A673 (cell line): ENCODE measurements around the gene MAP7D3. TPM values are rescaled to one million over a fixed set of nuclear protein-coding genes. Genes with fewer than 3 reads are reported as not detected.

Experiments used
- BruUV-seq: library from RNA; stranded (reverse); fragments of 400-500 nt; replicated peaks from 2 replicates; lab custom pipeline; 2021; lab: Mats Ljungman, UMichigan
- CTCF ChIA-PET: fragments of 300-600 bp; sonication (Branson Sonifier 250); formaldehyde crosslinking; loops from one replicate; lab custom pipeline; 2022; ENCODE audit warnings: antibody characterized with exemption; lab: Charles Lee
- POLR2A ChIA-PET: fragments of 300-600 bp; sonication (Branson Sonifier 250); formaldehyde crosslinking; loops from one replicate; lab custom pipeline; 2022; ENCODE audit warnings: antibody characterized with exemption; ENCODE audit not compliant: low non-redundant PET; lab: Charles Lee
- DNase-seq: peaks from one replicate; pipeline ENCODE4 v3.0.0-alpha.2; 2015; ENCODE audit warnings: low spot score
- H3K27ac ChIP-seq: fragments of 200-600 bp; sonication (generic); 2 replicates; pipeline ENCODE4 v1.5.1; 2016; ENCODE audit warnings: mixed run types, low read depth, mild to moderate bottlenecking, mixed read lengths, antibody characterized with exemption, low read length; ENCODE audit not compliant: poor library complexity, severe bottlenecking
- H3K27me3 ChIP-seq: fragments of 200-600 bp; sonication (generic); replicated peaks from 2 replicates; pipeline ENCODE4 v1.6.1; 2017; ENCODE audit warnings: mixed run types, low read depth, mild to moderate bottlenecking, mixed read lengths, antibody characterized with exemption, low read length; ENCODE audit not compliant: insufficient read depth, poor library complexity
- H3K36me3 ChIP-seq: fragments of 200-600 bp; sonication (generic); 2 replicates; pipeline ENCODE4 v1.6.1; 2016; ENCODE audit warnings: mixed run types, mild to moderate bottlenecking, mixed read lengths, antibody characterized with exemption, low read length; ENCODE audit not compliant: insufficient read depth, poor library complexity, severe bottlenecking
- H3K4me1 ChIP-seq: fragments of 200-600 bp; sonication (generic); 2 replicates; pipeline ENCODE4 v1.6.1; 2017; ENCODE audit warnings: mixed run types, mild to moderate bottlenecking, mixed read lengths, antibody characterized with exemption, low read length; ENCODE audit not compliant: insufficient read depth, poor library complexity, severe bottlenecking
- H3K4me3 ChIP-seq: fragments of 200-600 bp; sonication (generic); 2 replicates; pipeline ENCODE4 v1.5.1; 2016; ENCODE audit warnings: low read depth, mixed run types, mild to moderate bottlenecking, mixed read lengths, low read length; ENCODE audit not compliant: poor library complexity, severe bottlenecking
- H3K9me3 ChIP-seq: fragments of 200-600 bp; sonication (generic); 2 replicates; pipeline ENCODE4 v1.6.1; 2016; ENCODE audit warnings: mixed run types, low read depth, mild to moderate bottlenecking, mixed read lengths, antibody characterized with exemption, low read length; ENCODE audit not compliant: poor library complexity, severe bottlenecking
- CTCF ChIP-seq: fragments of 300-800, 200-600 bp; sonication (generic); conservative IDR thresholded peaks from 2 replicates; pipeline ENCODE4 v1.5.1; 2017; ENCODE audit warnings: low read depth, mild to moderate bottlenecking, antibody characterized with exemption, low read length, moderate library complexity, mixed read lengths
- EZH2 ChIP-seq: fragments of 200-600 bp; sonication (generic); IDR thresholded peaks from 2 replicates; pipeline ENCODE4 v1.6.1; 2017; ENCODE audit warnings: borderline replicate concordance, low read depth, mild to moderate bottlenecking, mixed read lengths, antibody characterized with exemption, low read length; ENCODE audit not compliant: poor library complexity, severe bottlenecking
- intact Hi-C: fragments of 100-400 bp; cut with micrococcal nuclease; formaldehyde crosslinking; loops from one replicate; pipeline ENCODE4 v1.10.0; 2022; ENCODE audit not compliant: unreplicated experiment
- total RNA-seq: library from RNA; stranded (reverse); gene quantifications from 2 replicates; pipeline ENCODE4 v1.2.3, GENCODE V29; 2021

The MAP7D3 gene
- total RNA-seq, 1 experiment from 2014 or later = 12.9 TPM

GRCh38 chrX:136269921-136270320 is 18.7 kb upstream of the MAP7D3 start:
- intact Hi-C loops = no loop called here
- POLR2A ChIA-PET = no interaction called here
- no peak for DNase-seq

GRCh38 chrX:136268051-136269048 is 17.1 kb upstream of the MAP7D3 start:
- Histone ChIP-seq H3K36me3 (no peaks in the 10 kb centered on the region), H3K4me1 (no peaks in the 10 kb centered on the region), H3K4me3 (no peak overlapping the region), H3K9me3 (no peaks in the 10 kb centered on the region), H3K27ac (no peak overlapping the region), H3K27me3 (no peaks in the 10 kb centered on the region)
- intact Hi-C loops = loop anchor here (1.0 kb wide), 1 partner anchor 240 kb away; no protein-coding TSS in a partner anchor
- POLR2A ChIA-PET = no interaction called here
- TF ChIP-seq CTCF = peak; percentile 87
- TF ChIP-seq EZH2 = no peak
- CTCF ChIA-PET = interaction anchor here (0.6 to 1.3 kb wide), 3 partner anchors 18 to 554 kb away, joined by 3 to 9 read pairs (median 4); no protein-coding TSS in a partner anchor
- BruUV-seq = no TSS peak
- DNase-seq = peak; percentile 58

More at GRCh38 chrX:136269921-136270320, 18.7 kb upstream of the MAP7D3 start:
- Histone ChIP-seq H3K4me3 (no peak overlapping the region), H3K36me3 (no peaks in the 10 kb centered on the region), H3K9me3 (no peaks in the 10 kb centered on the region), H3K27me3 (no peaks in the 10 kb centered on the region), H3K27ac (no peak overlapping the region), H3K4me1 (no peaks in the 10 kb centered on the region)
- CTCF ChIA-PET = interaction anchor here (0.7 to 1.2 kb wide), 2 partner anchors 17 to 242 kb away, joined by 3 to 4 read pairs; no protein-coding TSS in a partner anchor
- no TSS peak for BruUV-seq
- TF ChIP-seq CTCF = no peak
- TF ChIP-seq EZH2 = no peak

DNA sequence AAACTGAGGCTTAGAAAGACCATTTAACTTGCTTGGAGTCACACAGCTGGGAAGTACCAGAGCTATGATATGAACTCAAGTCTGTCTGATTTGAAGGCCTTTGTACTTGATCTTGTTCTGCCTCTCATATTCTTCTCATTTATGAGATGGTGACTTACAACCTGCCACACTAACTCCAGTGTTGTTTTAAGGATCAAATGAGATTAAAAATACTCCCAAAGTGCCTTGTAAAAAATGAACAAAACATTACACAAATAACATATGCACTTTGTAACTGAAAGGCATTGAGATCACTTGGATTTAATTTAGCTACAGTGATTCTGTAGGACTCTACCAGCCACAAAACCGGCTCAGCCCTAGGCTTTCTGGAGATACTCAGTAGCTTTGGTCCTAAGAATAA is 15.6 kb upstream of the MAP7D3 start:
- ChIA-PET CTCF (no interaction called here), POLR2A (interaction anchor here (0.7 kb wide), 1 partner anchor 293 kb away, joined by 6 read pairs; the partner anchor contains the start of gene MMGT1)
- Histone ChIP-seq H3K27ac (no peak overlapping the region), H3K27me3 (no peaks in the 10 kb centered on the region), H3K9me3 (no peaks in the 10 kb centered on the region), H3K4me1 (no peaks in the 10 kb centered on the region), H3K36me3 (no peaks in the 10 kb centered on the region), H3K4me3 (no peak overlapping the region)
- intact Hi-C loops = no loop called here
- TF ChIP-seq CTCF = no peak
- no peak for TF ChIP-seq EZH2
- BruUV-seq = no TSS peak
- no peak for DNase-seq
